Spleen (tissue), 7 donors: ENCODE measurements around the gene AMT.

Source experiments
- POLR2A ChIP-seq, 3 donors: fragments of 450-650 bp; IDR thresholded peaks; one replicate each; pipeline ENCODE4 v1.5.1; 2017; ENCODE audit warnings: antibody characterized with exemption in 3 of 3, mild to moderate bottlenecking in 1 of 3
- TF ChIP-seq, protein P1 (sequence below), 11 experiments: fragments of 200-600 bp in 7 of 11; fragments of 450-650 bp in 4 of 11; sonication (generic) in 4 of 11; IDR thresholded peaks in 8 of 11; conservative IDR thresholded peaks in 3 of 11; 1 replicate in 7 of 11; 2 replicates in 4 of 11; pipeline versions ENCODE4 v1.4.0 to v1.8.0; 2016 to 2021; ENCODE audit warnings: antibody characterized with exemption in 11 of 11, inconsistent platforms in 4 of 11, mild to moderate bottlenecking in 1 of 11
- donor health status: DM: no; HTN: no; CAD: no; lungs with moderate emphysema.
- donor health status: DM: no; HTN: no; CAD: no.
- donor health status: DM: no; HTN: no; CAD: no.

DNA sequence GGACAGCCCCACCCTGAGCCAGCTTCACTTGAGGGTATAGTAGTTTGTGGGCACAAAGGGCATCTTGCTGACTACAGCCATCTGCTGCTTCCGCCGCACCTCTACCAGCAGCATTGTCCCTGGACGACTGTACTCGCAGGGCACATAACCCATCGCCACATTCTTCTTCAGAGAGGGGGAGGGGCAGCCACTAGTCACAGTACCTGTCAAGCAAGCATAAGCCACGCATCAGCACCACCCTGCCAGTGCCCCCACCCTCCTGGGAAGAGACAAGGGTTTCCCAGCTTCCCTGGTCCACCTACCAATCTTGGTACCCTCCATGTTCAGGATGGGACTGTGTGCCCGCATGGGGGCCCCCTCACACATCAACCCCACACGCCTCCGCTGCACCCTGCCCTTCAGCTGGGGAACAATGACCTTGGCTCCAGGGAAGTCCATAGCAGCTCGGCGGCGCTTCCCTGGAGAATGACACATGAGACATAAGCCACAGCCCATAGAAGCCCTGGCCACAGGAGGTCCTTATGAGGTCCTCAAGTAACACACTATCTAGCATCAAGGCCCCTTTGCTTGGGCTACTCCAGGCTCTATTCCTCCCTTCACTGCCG, 4.7 kb downstream of the AMT start:
- TF ChIP-seq, protein P1, sequence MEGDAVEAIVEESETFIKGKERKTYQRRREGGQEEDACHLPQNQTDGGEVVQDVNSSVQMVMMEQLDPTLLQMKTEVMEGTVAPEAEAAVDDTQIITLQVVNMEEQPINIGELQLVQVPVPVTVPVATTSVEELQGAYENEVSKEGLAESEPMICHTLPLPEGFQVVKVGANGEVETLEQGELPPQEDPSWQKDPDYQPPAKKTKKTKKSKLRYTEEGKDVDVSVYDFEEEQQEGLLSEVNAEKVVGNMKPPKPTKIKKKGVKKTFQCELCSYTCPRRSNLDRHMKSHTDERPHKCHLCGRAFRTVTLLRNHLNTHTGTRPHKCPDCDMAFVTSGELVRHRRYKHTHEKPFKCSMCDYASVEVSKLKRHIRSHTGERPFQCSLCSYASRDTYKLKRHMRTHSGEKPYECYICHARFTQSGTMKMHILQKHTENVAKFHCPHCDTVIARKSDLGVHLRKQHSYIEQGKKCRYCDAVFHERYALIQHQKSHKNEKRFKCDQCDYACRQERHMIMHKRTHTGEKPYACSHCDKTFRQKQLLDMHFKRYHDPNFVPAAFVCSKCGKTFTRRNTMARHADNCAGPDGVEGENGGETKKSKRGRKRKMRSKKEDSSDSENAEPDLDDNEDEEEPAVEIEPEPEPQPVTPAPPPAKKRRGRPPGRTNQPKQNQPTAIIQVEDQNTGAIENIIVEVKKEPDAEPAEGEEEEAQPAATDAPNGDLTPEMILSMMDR (IDR thresholded peaks at IDR 0.05 in 8 of 11, conservative IDR thresholded peaks at IDR 0.05 in 3 of 11), result no peak
- no peak for TF ChIP-seq POLR2A (IDR thresholded peaks at IDR 0.05)
